ENCODE data around the gene HSPG2. TPM values are rescaled to one million over a fixed set of nuclear protein-coding genes. Genes with fewer than 3 reads are reported as not detected.

Gene HSPG2
- total and polyA plus RNA-seq, 2 of the 13 experiments (the other 11 are each of a cell fraction or from before 2014, with no cell fraction given), result 9.1 to 13.1 TPM

DNA sequence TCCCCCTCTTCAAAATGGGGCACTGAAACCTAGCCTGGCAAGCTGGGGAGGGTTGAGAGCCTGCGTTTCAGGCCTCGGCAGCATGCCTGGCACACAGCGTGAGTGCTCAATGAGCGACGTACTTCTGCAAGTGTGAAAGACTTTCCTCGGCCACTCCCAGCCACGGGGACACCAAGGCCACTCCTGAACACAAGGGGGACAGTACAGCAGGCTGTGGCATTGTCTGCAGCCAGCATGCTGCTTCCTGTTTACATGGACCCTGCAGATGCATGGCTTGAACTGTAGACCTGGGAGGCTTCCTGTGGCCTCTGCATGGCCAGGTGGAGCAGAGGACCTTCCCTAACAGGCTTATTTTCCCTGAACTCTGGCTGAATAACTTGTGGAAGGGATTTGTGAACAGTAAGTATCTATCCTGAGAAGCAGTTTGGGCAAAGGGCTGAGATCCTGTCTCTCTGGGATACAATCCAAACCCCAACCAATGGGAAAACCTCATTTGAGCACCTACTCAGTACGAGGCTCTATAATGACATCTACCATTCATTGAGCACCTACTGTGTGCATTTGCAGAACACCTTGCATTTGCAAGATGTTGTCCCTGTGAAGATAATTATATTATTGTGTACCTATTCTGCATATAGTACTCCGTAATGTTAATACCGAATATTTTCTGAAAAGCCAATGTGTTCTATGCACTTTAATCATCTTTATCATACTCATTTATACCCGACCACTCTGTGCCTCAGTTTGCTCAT, 9.9 kb upstream of the HSPG2 start (continued):
- TF ChIP-seq, protein P1, sequence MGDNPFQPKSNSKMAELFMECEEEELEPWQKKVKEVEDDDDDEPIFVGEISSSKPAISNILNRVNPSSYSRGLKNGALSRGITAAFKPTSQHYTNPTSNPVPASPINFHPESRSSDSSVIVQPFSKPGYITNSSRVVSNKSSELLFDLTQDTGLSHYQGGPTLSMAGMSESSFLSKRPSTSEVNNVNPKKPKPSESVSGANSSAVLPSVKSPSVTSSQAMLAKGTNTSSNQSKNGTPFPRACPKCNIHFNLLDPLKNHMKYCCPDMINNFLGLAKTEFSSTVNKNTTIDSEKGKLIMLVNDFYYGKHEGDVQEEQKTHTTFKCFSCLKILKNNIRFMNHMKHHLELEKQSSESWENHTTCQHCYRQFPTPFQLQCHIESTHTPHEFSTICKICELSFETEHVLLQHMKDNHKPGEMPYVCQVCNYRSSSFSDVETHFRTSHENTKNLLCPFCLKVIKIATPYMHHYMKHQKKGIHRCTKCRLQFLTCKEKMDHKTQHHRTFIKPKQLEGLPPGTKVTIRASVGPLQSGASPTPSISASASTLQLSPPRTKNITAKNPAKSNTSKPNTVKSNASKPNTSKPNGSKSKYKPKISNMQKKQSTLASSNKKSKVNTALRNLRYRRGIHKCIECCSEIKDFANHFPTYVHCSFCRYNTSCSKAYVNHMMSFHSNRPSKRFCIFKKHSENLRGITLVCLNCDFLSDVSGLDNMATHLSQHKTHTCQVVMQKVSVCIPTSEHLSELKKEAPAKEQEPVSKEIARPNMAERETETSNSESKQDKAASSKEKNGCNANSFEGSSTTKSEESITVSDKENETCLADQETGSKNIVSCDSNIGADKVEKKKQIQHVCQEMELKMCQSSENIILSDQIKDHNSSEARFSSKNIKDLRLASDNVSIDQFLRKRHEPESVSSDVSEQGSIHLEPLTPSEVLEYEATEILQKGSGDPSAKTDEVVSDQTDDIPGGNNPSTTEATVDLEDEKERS (CRISPR knock-in tag; IDR thresholded peaks at IDR 0.05), result 0 out of 2 replicates have a peak, but pooled peaks have one; percentile 33
- TF ChIP-seq JUND (CRISPR knock-in tag; IDR thresholded peaks at IDR 0.05) (no peak), SOX6 (IDR thresholded peaks at IDR 0.05) (no peak), SOX6 (CRISPR knock-in tag; IDR thresholded peaks at IDR 0.05) (peak; percentile 90), ZC3H13 (CRISPR knock-in tag; IDR thresholded peaks at IDR 0.05) (peak; percentile 57; the same call in 1 of the 2 replicates), SP5 (CRISPR knock-in tag; IDR thresholded peaks at IDR 0.05; ENCODE audit: borderline replicate concordance, low read depth) (peak; percentile 91), ZNF253 (CRISPR knock-in tag; IDR thresholded peaks at IDR 0.05; ENCODE audit: borderline replicate concordance) (no peak), SUZ12 (IDR thresholded peaks at IDR 0.05; ENCODE audit: low read depth, low read length) (no peak), STAG1 (CRISPR knock-in tag; IDR thresholded peaks at IDR 0.05) (peak; percentile 27), BRD4 (CRISPR knock-in tag; IDR thresholded peaks at IDR 0.05) (no peak), ZNF780A (CRISPR knock-in tag; IDR thresholded peaks at IDR 0.05) (0 out of 2 replicates have a peak, but pooled peaks have one; percentile 39), SMC3 (IDR thresholded peaks at IDR 0.05; ENCODE audit: low read length) (peak; percentile 20), MEF2D (CRISPR knock-in tag; IDR thresholded peaks at IDR 0.05) (peak; percentile 85; the same call in 1 of the 2 replicates), ZNF329 (CRISPR knock-in tag; IDR thresholded peaks at IDR 0.05; ENCODE audit: low read depth) (no peak), ZNF577 (CRISPR knock-in tag; IDR thresholded peaks at IDR 0.05; ENCODE audit: borderline replicate concordance, low read depth) (no peak), FOXK2 (IDR thresholded peaks at IDR 0.05) (peak; percentile 87), ZNF788 (CRISPR knock-in tag; IDR thresholded peaks at IDR 0.05; ENCODE audit: borderline replicate concordance) (peak; percentile 80; the same call in 1 of the 2 replicates), SOX5 (CRISPR knock-in tag; IDR thresholded peaks at IDR 0.05; ENCODE audit: borderline replicate concordance) (peak; percentile 96), ZBTB1 (CRISPR knock-in tag; IDR thresholded peaks at IDR 0.05; ENCODE audit: borderline replicate concordance) (no peak)
- TF ChIP-seq, protein P2, sequence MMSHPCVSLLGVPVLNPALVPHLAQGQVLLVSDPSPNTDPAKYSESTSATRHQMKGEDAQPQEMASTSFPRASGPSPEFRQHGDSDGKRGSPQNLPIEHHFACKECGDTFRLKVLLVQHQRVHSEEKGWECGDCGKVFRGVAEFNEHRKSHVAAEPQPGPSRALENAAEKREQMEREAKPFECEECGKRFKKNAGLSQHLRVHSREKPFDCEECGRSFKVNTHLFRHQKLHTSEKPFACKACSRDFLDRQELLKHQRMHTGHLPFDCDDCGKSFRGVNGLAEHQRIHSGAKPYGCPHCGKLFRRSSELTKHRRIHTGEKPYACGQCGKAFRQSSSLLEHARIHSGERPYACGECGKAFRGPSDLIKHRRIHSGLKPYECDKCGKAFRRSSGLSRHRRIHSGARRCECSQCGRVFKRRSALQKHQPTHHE (CRISPR knock-in tag; IDR thresholded peaks at IDR 0.05; ENCODE audit: borderline replicate concordance), result no peak
- TF ChIP-seq, protein P3, sequence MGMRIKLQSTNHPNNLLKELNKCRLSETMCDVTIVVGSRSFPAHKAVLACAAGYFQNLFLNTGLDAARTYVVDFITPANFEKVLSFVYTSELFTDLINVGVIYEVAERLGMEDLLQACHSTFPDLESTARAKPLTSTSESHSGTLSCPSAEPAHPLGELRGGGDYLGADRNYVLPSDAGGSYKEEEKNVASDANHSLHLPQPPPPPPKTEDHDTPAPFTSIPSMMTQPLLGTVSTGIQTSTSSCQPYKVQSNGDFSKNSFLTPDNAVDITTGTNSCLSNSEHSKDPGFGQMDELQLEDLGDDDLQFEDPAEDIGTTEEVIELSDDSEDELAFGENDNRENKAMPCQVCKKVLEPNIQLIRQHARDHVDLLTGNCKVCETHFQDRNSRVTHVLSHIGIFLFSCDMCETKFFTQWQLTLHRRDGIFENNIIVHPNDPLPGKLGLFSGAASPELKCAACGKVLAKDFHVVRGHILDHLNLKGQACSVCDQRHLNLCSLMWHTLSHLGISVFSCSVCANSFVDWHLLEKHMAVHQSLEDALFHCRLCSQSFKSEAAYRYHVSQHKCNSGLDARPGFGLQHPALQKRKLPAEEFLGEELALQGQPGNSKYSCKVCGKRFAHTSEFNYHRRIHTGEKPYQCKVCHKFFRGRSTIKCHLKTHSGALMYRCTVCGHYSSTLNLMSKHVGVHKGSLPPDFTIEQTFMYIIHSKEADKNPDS (CRISPR knock-in tag; IDR thresholded peaks at IDR 0.05), result no peak
- TF ChIP-seq, protein P4, sequence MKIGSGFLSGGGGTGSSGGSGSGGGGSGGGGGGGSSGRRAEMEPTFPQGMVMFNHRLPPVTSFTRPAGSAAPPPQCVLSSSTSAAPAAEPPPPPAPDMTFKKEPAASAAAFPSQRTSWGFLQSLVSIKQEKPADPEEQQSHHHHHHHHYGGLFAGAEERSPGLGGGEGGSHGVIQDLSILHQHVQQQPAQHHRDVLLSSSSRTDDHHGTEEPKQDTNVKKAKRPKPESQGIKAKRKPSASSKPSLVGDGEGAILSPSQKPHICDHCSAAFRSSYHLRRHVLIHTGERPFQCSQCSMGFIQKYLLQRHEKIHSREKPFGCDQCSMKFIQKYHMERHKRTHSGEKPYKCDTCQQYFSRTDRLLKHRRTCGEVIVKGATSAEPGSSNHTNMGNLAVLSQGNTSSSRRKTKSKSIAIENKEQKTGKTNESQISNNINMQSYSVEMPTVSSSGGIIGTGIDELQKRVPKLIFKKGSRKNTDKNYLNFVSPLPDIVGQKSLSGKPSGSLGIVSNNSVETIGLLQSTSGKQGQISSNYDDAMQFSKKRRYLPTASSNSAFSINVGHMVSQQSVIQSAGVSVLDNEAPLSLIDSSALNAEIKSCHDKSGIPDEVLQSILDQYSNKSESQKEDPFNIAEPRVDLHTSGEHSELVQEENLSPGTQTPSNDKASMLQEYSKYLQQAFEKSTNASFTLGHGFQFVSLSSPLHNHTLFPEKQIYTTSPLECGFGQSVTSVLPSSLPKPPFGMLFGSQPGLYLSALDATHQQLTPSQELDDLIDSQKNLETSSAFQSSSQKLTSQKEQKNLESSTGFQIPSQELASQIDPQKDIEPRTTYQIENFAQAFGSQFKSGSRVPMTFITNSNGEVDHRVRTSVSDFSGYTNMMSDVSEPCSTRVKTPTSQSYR (CRISPR knock-in tag; IDR thresholded peaks at IDR 0.05; ENCODE audit: borderline replicate concordance), result no peak
